GM12878 (cell line): ENCODE data around the gene PMAIP1. TPM values are rescaled to one million over a fixed set of nuclear protein-coding genes. Genes with fewer than 3 reads are reported as not detected.

Source experiments
- ATAC-seq: fragments of 200-7000 bp; cut with Tn5 transposase; 3 replicates; pipeline ENCODE4 v1.9.1; 2020; ENCODE audit warnings: mild to moderate bottlenecking, moderate library complexity
- BruUV-seq: library from RNA; stranded (reverse); fragments of 400-500 nt; replicated peaks from 2 replicates; lab custom pipeline; 2021; lab: Mats Ljungman, UMichigan
- CTCF ChIA-PET: fragments of 300-600 bp; sonication (Branson Sonifier 250); formaldehyde crosslinking; extraction: SDS; loops from one replicate; lab custom pipeline; 2021; ENCODE audit warnings: inconsistent platforms; lab: Yijun Ruan, JAX
- POLR2A ChIA-PET: fragments of 350-600 bp; formaldehyde crosslinking; extraction: SDS; loops from one replicate; lab custom pipeline; 2021; ENCODE audit warnings: inconsistent platforms; lab: Charles Lee
- RAD21 ChIA-PET: fragments of 300-600 bp; sonication (Branson Sonifier 250); formaldehyde crosslinking; loops from one replicate; lab custom pipeline; 2023; ENCODE audit warnings: antibody characterized with exemption; ENCODE audit not compliant: unreplicated experiment; lab: Charles Lee
- SMC1A ChIA-PET: fragments of 300-600 bp; sonication (Branson Sonifier 250); formaldehyde crosslinking; loops from one replicate; lab custom pipeline; 2023; ENCODE audit not compliant: unreplicated experiment, uncharacterized antibody; lab: Charles Lee
- DNase-seq: peaks from one replicate; pipeline ENCODE4 v3.0.0-alpha.2; 2011; ENCODE audit warnings: low read depth, low spot score
- FAIRE-seq: peaks from 3 replicates; lab custom pipeline; 2011; peaks lifted over from hg19 to GRCh38; lab: Jason Lieb, UNC
- H2AFZ ChIP-seq: 2 replicates; pipeline ENCODE4 v1.6.0; 2011; ENCODE audit warnings: low read depth, low read length, control low read depth; ENCODE audit not compliant: control insufficient read depth
- H3K27ac ChIP-seq: 2 replicates; pipeline ENCODE4 v1.5.1; 2011; ENCODE audit warnings: control low read depth; ENCODE audit not compliant: control insufficient read depth, insufficient read depth
- H3K27me3 ChIP-seq, 2 experiments: replicated peaks in 1 of 2; 2 replicates each; pipeline versions ENCODE4 v1.6.0 to v1.6.1; 2011; ENCODE audit warnings: low read length in 1 of 2; ENCODE audit not compliant: control insufficient read depth in 2 of 2, insufficient read depth in 2 of 2
- H3K36me3 ChIP-seq, 2 experiments: 2 replicates each; pipeline ENCODE4 v1.5.1; 2011; ENCODE audit warnings: low read length in 1 of 2; ENCODE audit not compliant: control insufficient read depth in 2 of 2, insufficient read depth in 2 of 2
- H3K4me1 ChIP-seq: 2 replicates; pipeline ENCODE4 v1.6.1; 2011; ENCODE audit warnings: mild to moderate bottlenecking, low read length, moderate library complexity, mixed read lengths; ENCODE audit not compliant: control insufficient read depth, insufficient read depth
- H3K4me2 ChIP-seq: 2 replicates; pipeline ENCODE4 v1.6.0; 2011; ENCODE audit warnings: control low read depth; ENCODE audit not compliant: control insufficient read depth, insufficient read depth
- H3K4me3 ChIP-seq: fragments of 200-600 bp; sonication (generic); 2 replicates; pipeline ENCODE4 v1.5.1; 2016
- H3K79me2 ChIP-seq: 2 replicates; pipeline ENCODE4 v1.6.0; 2011; ENCODE audit warnings: low read length; ENCODE audit not compliant: control insufficient read depth, insufficient read depth
- H3K9ac ChIP-seq: 2 replicates; pipeline ENCODE4 v1.8.0; 2011; ENCODE audit warnings: low read length, control low read depth, mixed read lengths; ENCODE audit not compliant: control insufficient read depth, insufficient read depth
- H3K9me3 ChIP-seq: replicated peaks from 3 replicates; pipeline ENCODE4 v1.5.1; 2011; ENCODE audit warnings: mild to moderate bottlenecking, low read length; ENCODE audit not compliant: control insufficient read depth, insufficient read depth
- H4K20me1 ChIP-seq: 2 replicates; pipeline ENCODE4 v1.6.0; 2011; ENCODE audit not compliant: control insufficient read depth, insufficient read depth
- BMI1 ChIP-seq: fragments of 450-650 bp; IDR thresholded peaks from 2 replicates; pipeline ENCODE4 v1.6.1; 2016; ENCODE audit warnings: mild to moderate bottlenecking, moderate library complexity, borderline replicate concordance
- CHD2 ChIP-seq: IDR thresholded peaks from 2 replicates; pipeline ENCODE4 v1.6.1; 2011; ENCODE audit warnings: low read depth, low read length, improper control_type of control experiment, borderline replicate concordance
- SMAD1 ChIP-seq: fragments of 450-650 bp; IDR thresholded peaks from 2 replicates; pipeline ENCODE4 v1.6.1; 2018; ENCODE audit warnings: mild to moderate bottlenecking, low read depth; ENCODE audit not compliant: partially characterized antibody
- STAT3 ChIP-seq: IDR thresholded peaks from 2 replicates; pipeline ENCODE4 v1.6.1; 2011; ENCODE audit warnings: low read depth, low read length, improper control_type of control experiment
- ZNF274 ChIP-seq: IDR thresholded peaks from one replicate; pipeline ENCODE4 v1.8.0; 2011; ENCODE audit not compliant: insufficient read length, insufficient read depth
- in situ Hi-C: fragments of 300-500 bp; cut with MboI; formaldehyde crosslinking; loops from 9 replicates; pipeline ENCODE4 v1.14.3; 2018; ENCODE audit warnings: mixed read lengths
- intact Hi-C: fragments of 100-400 bp; cut with micrococcal nuclease; formaldehyde crosslinking; loops from one replicate; pipeline ENCODE4 v1.14.2; 2022; ENCODE audit not compliant: unreplicated experiment
- polyA plus RNA-seq, 11 experiments: library from polyadenylated mRNA; depleted of rRNA in 4 of 11; unstranded in 6 of 11; stranded (reverse) in 5 of 11; fragments of >200 nt; fragmentation: Nextera tagmentation in 4 of 11; fragmentation: Illumina TruSeq in 1 of 11; extraction: Ambion mirVana in 4 of 11; extraction: Trizol in 1 of 11; gene quantifications; 1 replicate in 1 of 11; 2 replicates in 10 of 11; pipeline versions ENCODE4 v1.2.1 to v1.2.3, GENCODE V29; 2011 to 2016; ENCODE audit warnings: inconsistent platforms in 2 of 11, missing spikeins in 2 of 11, low read depth in 1 of 11
- total RNA-seq, 4 experiments: library from RNA; depleted of rRNA in 3 of 4; stranded (reverse); fragments of >200 nt in 3 of 4; fragmentation: Illumina TruSeq in 1 of 4; extraction: Trizol in 1 of 4; gene quantifications; 2 replicates each; pipeline versions ENCODE4 v1.2.1 to v1.2.3, GENCODE V29; 2013 to 2021
- TF ChIP-seq, protein P1 (sequence below): IDR thresholded peaks from 2 replicates; pipeline ENCODE4 v1.6.1; 2011; ENCODE audit warnings: borderline replicate concordance, low read depth, mild to moderate bottlenecking, moderate library complexity, low read length; ENCODE audit not compliant: insufficient read depth, poor library complexity, severe bottlenecking
- TF ChIP-seq, protein P2 (sequence below): fragments of 450-650 bp; conservative IDR thresholded peaks from 2 replicates; pipeline ENCODE4 v1.6.1; 2017; ENCODE audit warnings: mild to moderate bottlenecking, moderate library complexity
- TF ChIP-seq, protein P3 (sequence below): fragments of 450-650 bp; formaldehyde crosslinking; IDR thresholded peaks from 2 replicates; pipeline ENCODE4 v1.5.0; 2022; ENCODE audit warnings: mild to moderate bottlenecking, missing genetic modification characterization
- TF ChIP-seq, protein P4 (sequence below): fragments of 450-650 bp; IDR thresholded peaks from 2 replicates; pipeline ENCODE4 v1.6.1; 2017; ENCODE audit warnings: low read depth, mild to moderate bottlenecking, moderate library complexity

The PMAIP1 gene
- total and polyA plus RNA-seq, 10 of the 15 experiments (the other 5 are each of a cell fraction or from before 2014, with no cell fraction given) = 74.0 to 219 (median 112) TPM

DNA sequence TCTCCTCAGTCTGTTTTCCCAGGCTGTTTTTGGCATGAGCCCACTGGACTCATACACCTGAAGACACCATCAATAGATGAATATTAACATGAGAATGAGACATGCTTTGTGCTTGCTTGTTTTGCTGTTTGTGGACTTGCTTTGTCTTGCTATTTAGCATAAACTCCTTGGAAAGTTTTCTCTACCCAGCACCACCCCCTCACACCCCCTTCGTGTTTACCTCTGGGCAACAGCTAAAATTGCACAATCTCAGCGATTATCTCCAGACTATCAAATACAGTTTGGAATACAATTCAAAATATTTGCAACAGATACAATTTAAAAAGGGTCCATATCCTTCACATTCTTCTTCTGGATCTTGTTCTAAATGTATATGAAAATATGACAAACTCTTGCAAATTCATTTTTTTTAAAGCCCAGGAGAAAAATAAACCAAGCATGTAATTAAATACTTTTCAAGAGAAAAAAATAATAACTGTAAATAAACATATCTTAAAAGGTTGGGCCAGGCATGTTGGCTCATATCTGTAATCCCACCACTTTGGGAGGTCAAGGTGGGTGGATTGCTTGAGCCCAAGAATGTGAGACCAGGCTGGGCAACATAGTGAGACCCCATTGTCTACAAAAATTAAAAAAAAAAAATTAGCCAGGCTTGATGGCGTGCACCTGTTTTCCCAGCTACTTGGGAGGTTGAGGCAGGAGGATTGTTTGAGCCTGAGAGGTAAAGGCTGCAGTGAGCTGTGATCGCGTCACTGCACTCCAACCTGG is 32.3 kb upstream of the PMAIP1 start (continued):
- TF ChIP-seq, protein P1, sequence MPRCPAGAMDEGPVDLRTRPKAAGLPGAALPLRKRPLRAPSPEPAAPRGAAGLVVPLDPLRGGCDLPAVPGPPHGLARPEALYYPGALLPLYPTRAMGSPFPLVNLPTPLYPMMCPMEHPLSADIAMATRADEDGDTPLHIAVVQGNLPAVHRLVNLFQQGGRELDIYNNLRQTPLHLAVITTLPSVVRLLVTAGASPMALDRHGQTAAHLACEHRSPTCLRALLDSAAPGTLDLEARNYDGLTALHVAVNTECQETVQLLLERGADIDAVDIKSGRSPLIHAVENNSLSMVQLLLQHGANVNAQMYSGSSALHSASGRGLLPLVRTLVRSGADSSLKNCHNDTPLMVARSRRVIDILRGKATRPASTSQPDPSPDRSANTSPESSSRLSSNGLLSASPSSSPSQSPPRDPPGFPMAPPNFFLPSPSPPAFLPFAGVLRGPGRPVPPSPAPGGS = no peak

DNA sequence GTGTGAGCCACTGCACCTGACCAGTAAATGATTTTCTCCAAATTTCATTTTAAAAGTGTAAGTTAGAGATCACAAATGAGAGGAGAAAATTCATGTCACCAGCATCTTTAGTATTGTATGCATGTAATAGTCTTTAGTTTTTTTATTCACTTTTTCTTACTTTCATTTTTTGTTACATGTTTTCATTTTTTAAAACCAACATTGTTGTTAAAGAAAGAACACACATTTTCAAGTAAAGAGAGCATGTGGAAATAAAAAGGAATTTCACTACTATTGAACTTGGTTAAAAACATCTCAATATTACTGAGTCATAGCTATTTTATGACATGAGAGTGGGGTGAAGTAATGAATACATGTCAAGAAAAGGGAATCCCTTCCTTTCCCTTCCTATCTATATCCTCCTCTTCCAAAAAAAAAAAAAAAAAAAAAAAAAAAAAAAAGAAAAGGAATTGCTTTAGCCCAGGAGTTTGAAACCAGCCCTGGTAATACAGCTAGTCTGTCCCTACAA is 29.1 kb upstream of the PMAIP1 start:
- CTCF ChIA-PET = interaction anchor here (0.5 to 1.2 kb wide), 3 partner anchors 30 to 239 kb away, joined by 3 to 5 read pairs (median 3); no protein-coding TSS in a partner anchor
- intact Hi-C loops = no loop called here
- BruUV-seq = no TSS peak
- TF ChIP-seq CHD2 (no peak), BMI1 (no peak), STAT3 (no peak), ZNF274 (no peak), SMAD1 (no peak)
- TF ChIP-seq, protein P2, sequence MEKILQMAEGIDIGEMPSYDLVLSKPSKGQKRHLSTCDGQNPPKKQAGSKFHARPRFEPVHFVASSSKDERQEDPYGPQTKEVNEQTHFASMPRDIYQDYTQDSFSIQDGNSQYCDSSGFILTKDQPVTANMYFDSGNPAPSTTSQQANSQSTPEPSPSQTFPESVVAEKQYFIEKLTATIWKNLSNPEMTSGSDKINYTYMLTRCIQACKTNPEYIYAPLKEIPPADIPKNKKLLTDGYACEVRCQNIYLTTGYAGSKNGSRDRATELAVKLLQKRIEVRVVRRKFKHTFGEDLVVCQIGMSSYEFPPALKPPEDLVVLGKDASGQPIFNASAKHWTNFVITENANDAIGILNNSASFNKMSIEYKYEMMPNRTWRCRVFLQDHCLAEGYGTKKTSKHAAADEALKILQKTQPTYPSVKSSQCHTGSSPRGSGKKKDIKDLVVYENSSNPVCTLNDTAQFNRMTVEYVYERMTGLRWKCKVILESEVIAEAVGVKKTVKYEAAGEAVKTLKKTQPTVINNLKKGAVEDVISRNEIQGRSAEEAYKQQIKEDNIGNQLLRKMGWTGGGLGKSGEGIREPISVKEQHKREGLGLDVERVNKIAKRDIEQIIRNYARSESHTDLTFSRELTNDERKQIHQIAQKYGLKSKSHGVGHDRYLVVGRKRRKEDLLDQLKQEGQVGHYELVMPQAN = no peak
- TF ChIP-seq, protein P3, sequence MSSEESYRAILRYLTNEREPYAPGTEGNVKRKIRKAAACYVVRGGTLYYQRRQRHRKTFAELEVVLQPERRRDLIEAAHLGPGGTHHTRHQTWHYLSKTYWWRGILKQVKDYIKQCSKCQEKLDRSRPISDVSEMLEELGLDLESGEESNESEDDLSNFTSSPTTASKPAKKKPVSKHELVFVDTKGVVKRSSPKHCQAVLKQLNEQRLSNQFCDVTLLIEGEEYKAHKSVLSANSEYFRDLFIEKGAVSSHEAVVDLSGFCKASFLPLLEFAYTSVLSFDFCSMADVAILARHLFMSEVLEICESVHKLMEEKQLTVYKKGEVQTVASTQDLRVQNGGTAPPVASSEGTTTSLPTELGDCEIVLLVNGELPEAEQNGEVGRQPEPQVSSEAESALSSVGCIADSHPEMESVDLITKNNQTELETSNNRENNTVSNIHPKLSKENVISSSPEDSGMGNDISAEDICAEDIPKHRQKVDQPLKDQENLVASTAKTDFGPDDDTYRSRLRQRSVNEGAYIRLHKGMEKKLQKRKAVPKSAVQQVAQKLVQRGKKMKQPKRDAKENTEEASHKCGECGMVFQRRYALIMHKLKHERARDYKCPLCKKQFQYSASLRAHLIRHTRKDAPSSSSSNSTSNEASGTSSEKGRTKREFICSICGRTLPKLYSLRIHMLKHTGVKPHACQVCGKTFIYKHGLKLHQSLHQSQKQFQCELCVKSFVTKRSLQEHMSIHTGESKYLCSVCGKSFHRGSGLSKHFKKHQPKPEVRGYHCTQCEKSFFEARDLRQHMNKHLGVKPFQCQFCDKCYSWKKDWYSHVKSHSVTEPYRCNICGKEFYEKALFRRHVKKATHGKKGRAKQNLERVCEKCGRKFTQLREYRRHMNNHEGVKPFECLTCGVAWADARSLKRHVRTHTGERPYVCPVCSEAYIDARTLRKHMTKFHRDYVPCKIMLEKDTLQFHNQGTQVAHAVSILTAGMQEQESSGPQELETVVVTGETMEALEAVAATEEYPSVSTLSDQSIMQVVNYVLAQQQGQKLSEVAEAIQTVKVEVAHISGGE (CRISPR knock-in tag) = no peak
- TF ChIP-seq, protein P1 = no peak
- TF ChIP-seq, protein P4, sequence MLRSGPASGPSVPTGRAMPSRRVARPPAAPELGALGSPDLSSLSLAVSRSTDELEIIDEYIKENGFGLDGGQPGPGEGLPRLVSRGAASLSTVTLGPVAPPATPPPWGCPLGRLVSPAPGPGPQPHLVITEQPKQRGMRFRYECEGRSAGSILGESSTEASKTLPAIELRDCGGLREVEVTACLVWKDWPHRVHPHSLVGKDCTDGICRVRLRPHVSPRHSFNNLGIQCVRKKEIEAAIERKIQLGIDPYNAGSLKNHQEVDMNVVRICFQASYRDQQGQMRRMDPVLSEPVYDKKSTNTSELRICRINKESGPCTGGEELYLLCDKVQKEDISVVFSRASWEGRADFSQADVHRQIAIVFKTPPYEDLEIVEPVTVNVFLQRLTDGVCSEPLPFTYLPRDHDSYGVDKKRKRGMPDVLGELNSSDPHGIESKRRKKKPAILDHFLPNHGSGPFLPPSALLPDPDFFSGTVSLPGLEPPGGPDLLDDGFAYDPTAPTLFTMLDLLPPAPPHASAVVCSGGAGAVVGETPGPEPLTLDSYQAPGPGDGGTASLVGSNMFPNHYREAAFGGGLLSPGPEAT = no peak

More for the DNA sequence above, 29.1 kb upstream of the PMAIP1 start:
- Histone ChIP-seq H3K36me3 (no peaks in the 10 kb centered on the region), H3K79me2 (no peaks in the 10 kb centered on the region), H3K9me3 (no peaks in the 10 kb centered on the region), H4K20me1 (no peaks in the 10 kb centered on the region), H3K4me2 (no peak overlapping the region), H3K4me1 (peaks cover 44% of the 10 kb centered on the region), H3K9ac (no peak overlapping the region), H2AFZ (no peak overlapping the region), H3K4me3 (no peak overlapping the region), H3K27me3 (no peaks in the 10 kb centered on the region), H3K27ac (no peak overlapping the region)
- in situ Hi-C loops = no loop called here
- no peak for ATAC-seq
- ChIA-PET RAD21 (interaction anchor here (0.7 to 1.9 kb wide), 4 partner anchors 14 to 30 kb away, joined by 3 to 5 read pairs (median 4); no protein-coding TSS in a partner anchor), POLR2A (interaction anchor here (0.6 to 2.0 kb wide), 5 partner anchors 14 to 117 kb away, joined by 3 to 8 read pairs (median 6); no protein-coding TSS in a partner anchor), SMC1A (interaction anchor here (0.8 to 4.9 kb wide), 5 partner anchors 9 to 57 kb away, joined by 3 to 30 read pairs (median 3); no protein-coding TSS in a partner anchor)
- no peak for FAIRE-seq
- DNase-seq = no peak
